ENCODE data around the gene RHOB. TPM values are rescaled to one million over a fixed set of nuclear protein-coding genes. Genes with fewer than 3 reads are reported as not detected.

Gene RHOB
- total and polyA plus RNA-seq, 2 of the 13 experiments (the other 11 are each of a cell fraction or from before 2014, with no cell fraction given) = 192 to 268 TPM

DNA sequence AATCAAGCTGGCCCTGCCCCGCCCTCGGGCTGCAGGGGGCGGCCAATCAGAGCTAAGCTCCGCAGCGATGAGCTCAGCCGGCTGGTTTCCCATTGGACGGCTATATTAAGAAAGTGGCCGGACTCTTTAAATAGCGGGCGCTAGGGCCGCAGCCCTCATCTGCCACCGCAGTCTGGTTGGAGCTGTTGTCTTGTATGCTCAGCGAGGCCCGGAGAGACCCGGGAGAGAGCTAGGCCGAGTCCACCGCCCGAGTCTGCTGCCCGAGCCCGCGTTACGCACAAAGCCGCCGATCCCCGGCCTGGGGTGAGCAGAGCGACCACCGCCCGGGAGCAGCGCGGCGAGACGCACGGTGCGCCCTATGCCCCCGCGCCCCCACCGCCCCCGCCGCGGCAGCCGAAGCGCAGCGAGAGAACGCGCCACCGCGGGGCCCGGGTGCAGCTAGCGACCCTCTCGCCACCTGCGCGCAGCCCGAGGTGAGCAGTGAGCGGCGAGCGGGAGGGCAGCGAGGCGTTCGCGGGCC is at the start of gene RHOB (continued):
- TF ChIP-seq ZBTB39 (CRISPR knock-in tag; IDR thresholded peaks at IDR 0.05) (no peak), PPARG (CRISPR knock-in tag; conservative IDR thresholded peaks at IDR 0.05) (no peak; the same call in 1 of the 2 replicates), BRCA1 (CRISPR knock-in tag; IDR thresholded peaks at IDR 0.05) (peak; percentile 98), ZNF335 (CRISPR knock-in tag; IDR thresholded peaks at IDR 0.05) (0 out of 2 replicates have a peak, but pooled peaks have one; percentile 33), ZBTB49 (CRISPR knock-in tag; IDR thresholded peaks at IDR 0.05; ENCODE audit: borderline replicate concordance) (no peak), ERF (CRISPR knock-in tag; IDR thresholded peaks at IDR 0.05) (peak; percentile 96), RFX3 (CRISPR knock-in tag; IDR thresholded peaks at IDR 0.05) (no peak), DMAP1 (CRISPR knock-in tag; IDR thresholded peaks at IDR 0.05) (peak; percentile 49; the same call in 1 of the 2 replicates), PRMT3 (CRISPR knock-in tag; IDR thresholded peaks at IDR 0.05; ENCODE audit: borderline replicate concordance, low read depth) (0 out of 2 replicates have a peak, but pooled peaks have one; percentile 11), MTA1 (CRISPR knock-in tag; IDR thresholded peaks at IDR 0.05; ENCODE audit: borderline replicate concordance) (no peak), HMGA1 (CRISPR knock-in tag; conservative IDR thresholded peaks at IDR 0.05) (no peak), RNF219 (CRISPR knock-in tag; IDR thresholded peaks at IDR 0.05) (no peak; the same call in 1 of the 2 replicates), CBFB (CRISPR knock-in tag; IDR thresholded peaks at IDR 0.05) (no peak; the same call in 1 of the 2 replicates), FOXM1 (CRISPR knock-in tag; IDR thresholded peaks at IDR 0.05) (peak; percentile 75; the same call in 1 of the 2 replicates), MIER3 (CRISPR knock-in tag; IDR thresholded peaks at IDR 0.05; ENCODE audit: borderline replicate concordance) (peak; percentile 80; the same call in 1 of the 2 replicates), SMARCE1 (IDR thresholded peaks at IDR 0.05; ENCODE audit: borderline replicate concordance) (no peak), ZNF329 (CRISPR knock-in tag; IDR thresholded peaks at IDR 0.05; ENCODE audit: low read depth) (peak; percentile 91), AGO2 (optimal IDR thresholded peaks at IDR 0.05; ENCODE audit: low read depth, low read length) (no peak), SUZ12 (IDR thresholded peaks at IDR 0.05; ENCODE audit: low read depth, low read length) (no peak), FOXK2 (IDR thresholded peaks at IDR 0.05) (no peak), RBFOX2 (IDR thresholded peaks at IDR 0.05; ENCODE audit: low read depth, low read length) (peak; percentile 99)
- TF ChIP-seq, protein P1, sequence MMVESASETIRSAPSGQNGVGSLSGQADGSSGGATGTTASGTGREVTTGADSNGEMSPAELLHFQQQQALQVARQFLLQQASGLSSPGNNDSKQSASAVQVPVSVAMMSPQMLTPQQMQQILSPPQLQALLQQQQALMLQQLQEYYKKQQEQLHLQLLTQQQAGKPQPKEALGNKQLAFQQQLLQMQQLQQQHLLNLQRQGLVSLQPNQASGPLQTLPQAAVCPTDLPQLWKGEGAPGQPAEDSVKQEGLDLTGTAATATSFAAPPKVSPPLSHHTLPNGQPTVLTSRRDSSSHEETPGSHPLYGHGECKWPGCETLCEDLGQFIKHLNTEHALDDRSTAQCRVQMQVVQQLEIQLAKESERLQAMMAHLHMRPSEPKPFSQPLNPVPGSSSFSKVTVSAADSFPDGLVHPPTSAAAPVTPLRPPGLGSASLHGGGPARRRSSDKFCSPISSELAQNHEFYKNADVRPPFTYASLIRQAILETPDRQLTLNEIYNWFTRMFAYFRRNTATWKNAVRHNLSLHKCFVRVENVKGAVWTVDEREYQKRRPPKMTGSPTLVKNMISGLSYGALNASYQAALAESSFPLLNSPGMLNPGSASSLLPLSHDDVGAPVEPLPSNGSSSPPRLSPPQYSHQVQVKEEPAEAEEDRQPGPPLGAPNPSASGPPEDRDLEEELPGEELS (CRISPR knock-in tag; IDR thresholded peaks at IDR 0.05) = no peak; the same call in 1 of the 2 replicates
